SU-DHL-6 (cell line): ENCODE measurements around the gene AOX1.
A peak's percentile ranks its signal among the peaks of the same experiment; 100 is the strongest.

Experiments used
- H2AFZ ChIP-seq: fragments of 200-600 bp; sonication (generic); 2 replicates; pipeline ENCODE4 v1.6.1; 2014; ENCODE audit warnings: low read depth, mild to moderate bottlenecking, moderate library complexity, mixed read lengths, antibody characterized with exemption, low read length; ENCODE audit not compliant: severe bottlenecking
- H3F3A ChIP-seq: fragments of 200-600 bp; shearing (Covaris generic); 2 replicates; pipeline ENCODE4 v1.6.0; 2016; ENCODE audit warnings: antibody characterized with exemption, mild to moderate bottlenecking; ENCODE audit not compliant: insufficient read depth
- H3K27ac ChIP-seq: fragments of 200-600 bp; sonication (generic); 2 replicates; pipeline ENCODE4 v1.5.1; 2016; ENCODE audit warnings: low read depth, mild to moderate bottlenecking, low read length, moderate library complexity, mixed read lengths
- H3K27me3 ChIP-seq: fragments of 200-600 bp; sonication (generic), shearing (Covaris generic); 2 replicates; pipeline ENCODE4 v1.6.0; 2014; ENCODE audit warnings: mild to moderate bottlenecking, low read length
- H3K36me3 ChIP-seq: fragments of 200-600 bp; sonication (generic); 2 replicates; pipeline ENCODE4 v1.6.1; 2014; ENCODE audit warnings: mild to moderate bottlenecking, low read length, mixed read lengths
- H3K4me2 ChIP-seq: fragments of 300-600, 200-600 bp; shearing (Covaris generic), sonication (generic); 2 replicates; pipeline ENCODE4 v1.6.0; 2014; ENCODE audit warnings: low read length, low read depth, mild to moderate bottlenecking; ENCODE audit not compliant: poor library complexity, severe bottlenecking
- H3K4me3 ChIP-seq: fragments of 200-600 bp; sonication (generic); 2 replicates; pipeline ENCODE4 v1.5.1; 2014; ENCODE audit warnings: antibody characterized with exemption, low read length, mild to moderate bottlenecking, mixed read lengths; ENCODE audit not compliant: insufficient read depth, poor library complexity, severe bottlenecking
- H3K79me2 ChIP-seq: fragments of 200-600 bp; sonication (generic); 2 replicates; pipeline ENCODE4 v1.6.1; 2014; ENCODE audit warnings: mild to moderate bottlenecking, low read length, moderate library complexity; ENCODE audit not compliant: insufficient read depth
- H3K9ac ChIP-seq: fragments of 200-600 bp; sonication (generic); 2 replicates; pipeline ENCODE4 v1.7.0; 2014; ENCODE audit warnings: mild to moderate bottlenecking, low read length
- H3K9me2 ChIP-seq: fragments of 200-600 bp; sonication (generic); replicated peaks from 2 replicates; pipeline ENCODE4 v1.6.1; 2014; ENCODE audit warnings: low read length; ENCODE audit not compliant: insufficient read depth
- H3K9me3 ChIP-seq: fragments of 200-600 bp; sonication (generic); 2 replicates; pipeline ENCODE4 v1.6.1; 2014; ENCODE audit warnings: low read length, mixed read lengths; ENCODE audit not compliant: insufficient read depth
- H4K20me1 ChIP-seq: fragments of 200-600 bp; sonication (generic); 2 replicates; pipeline ENCODE4 v1.6.1; 2014; ENCODE audit warnings: low read depth, mild to moderate bottlenecking, antibody characterized with exemption, low read length, moderate library complexity, mixed read lengths
- CTCF ChIP-seq: fragments of 200-600 bp; sonication (generic); IDR thresholded peaks from one replicate; pipeline ENCODE4 v1.5.1; 2017; ENCODE audit warnings: antibody characterized with exemption, mild to moderate bottlenecking, low read length, moderate library complexity; ENCODE audit not compliant: insufficient read depth, poor library complexity, severe bottlenecking
- EZH2phosphoT487 ChIP-seq: fragments of 200-600 bp; sonication (generic), shearing (Covaris generic); conservative IDR thresholded peaks from 2 replicates; pipeline ENCODE4 v1.6.1; 2018; ENCODE audit warnings: mild to moderate bottlenecking, antibody characterized with exemption, low read length, moderate library complexity, mixed read lengths

Gene AOX1

DNA sequence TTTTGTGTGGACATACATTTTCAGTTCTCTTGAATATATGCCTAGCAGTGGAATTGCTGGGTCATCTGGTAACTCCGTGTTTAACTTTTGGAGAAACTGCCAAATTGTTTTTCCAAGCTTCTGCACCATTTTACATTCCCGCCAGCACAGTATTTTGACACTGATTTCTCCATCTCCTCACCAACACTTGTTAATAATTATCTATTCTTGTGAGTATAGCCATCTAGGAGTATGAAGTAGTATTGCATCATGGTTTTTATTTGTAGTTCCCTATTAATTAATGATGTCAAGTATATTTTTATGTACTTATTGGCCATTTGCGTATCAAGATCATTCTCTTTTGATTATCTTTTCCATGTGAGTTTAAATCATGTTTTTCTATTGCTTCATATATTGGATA is 17.9 kb upstream of the AOX1 start:
- Histone ChIP-seq H3K9me2 (no peaks in the 10 kb centered on the region), H3K79me2 (peaks cover 13% of the 10 kb centered on the region; the same call in 1 of the 2 replicates), H3K9ac (no peak overlapping the region), H3K27me3 (no peaks in the 10 kb centered on the region), H2AFZ (no peak overlapping the region), H3F3A (no peaks in the 10 kb centered on the region), H3K27ac (no peak overlapping the region), H3K9me3 (no peaks in the 10 kb centered on the region), H4K20me1 (no peaks in the 10 kb centered on the region), H3K4me2 (no peak overlapping the region), H3K36me3 (peaks cover 23% of the 10 kb centered on the region), H3K4me3 (no peak overlapping the region)
- TF ChIP-seq CTCF (no peak), EZH2phosphoT487 (no peak)

DNA sequence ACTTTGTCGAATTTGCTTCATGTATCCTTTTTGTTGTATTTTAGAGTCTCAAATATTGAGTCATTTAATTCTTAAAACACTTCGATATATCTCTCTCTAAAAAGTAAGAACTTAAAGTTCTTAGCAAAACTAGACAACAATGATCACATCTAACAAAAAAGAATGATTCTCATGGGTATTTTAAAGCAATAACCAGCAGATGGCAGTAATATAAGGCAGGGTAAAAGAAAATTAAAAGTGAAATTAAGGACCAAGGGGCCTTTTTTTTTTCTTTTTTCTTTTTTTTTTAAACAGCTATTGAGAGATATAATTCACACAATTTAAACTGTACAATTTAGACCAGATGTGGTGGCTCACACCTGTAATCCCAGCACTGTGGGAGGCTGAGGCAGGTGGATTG is 9.9 kb upstream of the AOX1 start:
- Histone ChIP-seq H3K9ac (no peak overlapping the region), H3K9me3 (no peaks in the 10 kb centered on the region), H4K20me1 (no peaks in the 10 kb centered on the region), H3K27me3 (no peaks in the 10 kb centered on the region), H3K4me2 (no peak overlapping the region), H3F3A (peaks cover 4% of the 10 kb centered on the region), H3K9me2 (no peaks in the 10 kb centered on the region), H3K36me3 (peaks cover 21% of the 10 kb centered on the region), H3K79me2 (no peaks in the 10 kb centered on the region), H3K4me3 (no peak overlapping the region), H2AFZ (no peak overlapping the region), H3K27ac (no peak overlapping the region)
- TF ChIP-seq CTCF (peak; percentile 37), EZH2phosphoT487 (no peak)

DNA sequence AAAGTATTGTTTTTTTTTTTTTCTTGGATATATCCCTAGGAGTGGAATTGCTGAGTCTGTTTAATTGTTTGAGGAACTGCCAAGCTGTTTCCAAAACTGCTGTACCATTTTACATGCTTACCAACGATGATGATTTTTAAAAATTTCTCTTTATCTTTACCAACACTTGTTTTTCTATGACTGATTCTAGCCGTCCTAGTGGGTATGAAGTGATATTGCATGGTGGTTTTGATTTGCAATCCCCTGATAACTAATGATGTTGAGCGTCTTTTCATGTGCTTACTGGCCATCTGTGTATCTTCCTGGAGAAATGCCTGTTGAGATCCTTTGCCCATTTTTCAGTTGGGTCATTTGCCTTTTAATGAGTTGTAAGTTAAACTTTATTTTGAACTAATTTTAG is 8.8 kb upstream of the AOX1 start:
- no peak overlapping the region for H2AFZ ChIP-seq
- no peak overlapping the region for H3K4me3 ChIP-seq
- H3K36me3 ChIP-seq: peaks cover 24% of the 10 kb centered on the region
- H3K27ac ChIP-seq: no peak overlapping the region
- no peak for TF ChIP-seq EZH2phosphoT487
- no peak for TF ChIP-seq CTCF
- H3K4me2 ChIP-seq: no peak overlapping the region
- no peaks in the 10 kb centered on the region for H3K9me3 ChIP-seq
- H3K79me2 ChIP-seq: no peaks in the 10 kb centered on the region
- H3K27me3 ChIP-seq: no peaks in the 10 kb centered on the region
- no peaks in the 10 kb centered on the region for H3K9me2 ChIP-seq
- H3F3A ChIP-seq: peaks cover 4% of the 10 kb centered on the region
- H4K20me1 ChIP-seq: no peaks in the 10 kb centered on the region
- H3K9ac ChIP-seq: no peak overlapping the region

- Histone ChIP-seq H3K27me3 (no peaks in the 10 kb centered on the region), H3K4me2 (no peak overlapping the region), H2AFZ (no peak overlapping the region), H3F3A (peaks cover 4% of the 10 kb centered on the region), H3K36me3 (peaks cover 22% of the 10 kb centered on the region), H3K9me3 (no peaks in the 10 kb centered on the region), H3K4me3 (no peak overlapping the region), H4K20me1 (no peaks in the 10 kb centered on the region), H3K9me2 (no peaks in the 10 kb centered on the region), H3K9ac (no peak overlapping the region), H3K27ac (no peak overlapping the region), H3K79me2 (no peaks in the 10 kb centered on the region)
- TF ChIP-seq CTCF: peak; percentile 57
- TF ChIP-seq EZH2phosphoT487: no peak
Observed at GRCh38 chr2:200578778-200579177, 7.0 kb upstream of the AOX1 start.
